HG03280 (cell line): ENCODE results near the gene BRDT.
"Not testable (repeated sequence)": the region's sequence is repeated elsewhere in the genome, so short reads cannot be mapped to it uniquely, and the experiment has no call there.

Source experiments
- ATAC-seq: cut with Tn5 transposase; IDR thresholded peaks from one replicate; pipeline ENCODE4 v1.9.1; 2021; ENCODE audit warnings: mild to moderate bottlenecking, moderate library complexity; ENCODE audit not compliant: unreplicated experiment

Gene BRDT

GRCh38 chr1:91981996-91982609, 32.9 kb downstream of the BRDT start:
- ATAC-seq = no peak

GRCh38 chr1:91993256-91993655, 44.1 kb downstream of the BRDT start:
- no peak for ATAC-seq

GRCh38 chr1:91997607-91998195, 48.5 kb downstream of the BRDT start:
- no peak for ATAC-seq

GRCh38 chr1:92004129-92004528, 54.9 kb downstream of the BRDT start:
- no peak for ATAC-seq

GRCh38 chr1:92013923-92014322, 64.7 kb downstream of the BRDT start:
- ATAC-seq = no peak

- ATAC-seq = no peak
Observed at GRCh38 chr1:92016720-92017316, 67.6 kb downstream of the BRDT start.

- no peak for ATAC-seq
Observed at GRCh38 chr1:92017656-92018055, 68.5 kb downstream of the BRDT start.

- ATAC-seq = not testable (repeated sequence)
Observed at GRCh38 chr1:92026042-92026441, 76.8 kb downstream of the BRDT start.

GRCh38 chr1:92026806-92027205, 77.6 kb downstream of the BRDT start:
- ATAC-seq = no peak

- no peak for ATAC-seq
Observed at GRCh38 chr1:92029241-92029922, 80.2 kb downstream of the BRDT start.

GRCh38 chr1:92030656-92031107, 81.5 kb downstream of the BRDT start:
- no peak for ATAC-seq

- no peak for ATAC-seq
Observed at GRCh38 chr1:92031281-92032110, 82.3 kb downstream of the BRDT start.

- ATAC-seq = no peak
Observed at GRCh38 chr1:92037400-92037799, 88.2 kb downstream of the BRDT start.

- ATAC-seq = no peak
Observed at GRCh38 chr1:92038695-92039346, 89.6 kb downstream of the BRDT start.

- ATAC-seq = no peak
Observed at GRCh38 chr1:92040971-92041370, 91.8 kb downstream of the BRDT start.

GRCh38 chr1:92043621-92044020, 94.4 kb downstream of the BRDT start:
- no peak for ATAC-seq

GRCh38 chr1:92045766-92046495, 96.7 kb downstream of the BRDT start:
- ATAC-seq = no peak

GRCh38 chr1:92051948-92052347, 102.7 kb downstream of the BRDT start:
- ATAC-seq = no peak
